Right lobe of liver (tissue), 4 donors: ENCODE results near the gene NOTCH3.

Experiments used
- POLR2A ChIP-seq: fragments of 450-650 bp; IDR thresholded peaks from one replicate; pipeline ENCODE4 v1.6.1; 2017; ENCODE audit warnings: antibody characterized with exemption, mild to moderate bottlenecking
- TF ChIP-seq, protein P1 (sequence below), 4 donors: fragments of 200-600 bp in 3 of 4; fragments of 450-650 bp in 1 of 4; IDR thresholded peaks; one replicate each; pipeline versions ENCODE4 v1.5.1 to v1.8.0; 2016 to 2022; ENCODE audit warnings: antibody characterized with exemption in 4 of 4, mild to moderate bottlenecking in 2 of 4
- donor health status: DM: no; HTN: no; CAD: no.
- donor health status: DM: no; HTN: no; CAD: no.
- donor health status: DM: no; HTN: yes; CAD: no.

- TF ChIP-seq, protein P1, sequence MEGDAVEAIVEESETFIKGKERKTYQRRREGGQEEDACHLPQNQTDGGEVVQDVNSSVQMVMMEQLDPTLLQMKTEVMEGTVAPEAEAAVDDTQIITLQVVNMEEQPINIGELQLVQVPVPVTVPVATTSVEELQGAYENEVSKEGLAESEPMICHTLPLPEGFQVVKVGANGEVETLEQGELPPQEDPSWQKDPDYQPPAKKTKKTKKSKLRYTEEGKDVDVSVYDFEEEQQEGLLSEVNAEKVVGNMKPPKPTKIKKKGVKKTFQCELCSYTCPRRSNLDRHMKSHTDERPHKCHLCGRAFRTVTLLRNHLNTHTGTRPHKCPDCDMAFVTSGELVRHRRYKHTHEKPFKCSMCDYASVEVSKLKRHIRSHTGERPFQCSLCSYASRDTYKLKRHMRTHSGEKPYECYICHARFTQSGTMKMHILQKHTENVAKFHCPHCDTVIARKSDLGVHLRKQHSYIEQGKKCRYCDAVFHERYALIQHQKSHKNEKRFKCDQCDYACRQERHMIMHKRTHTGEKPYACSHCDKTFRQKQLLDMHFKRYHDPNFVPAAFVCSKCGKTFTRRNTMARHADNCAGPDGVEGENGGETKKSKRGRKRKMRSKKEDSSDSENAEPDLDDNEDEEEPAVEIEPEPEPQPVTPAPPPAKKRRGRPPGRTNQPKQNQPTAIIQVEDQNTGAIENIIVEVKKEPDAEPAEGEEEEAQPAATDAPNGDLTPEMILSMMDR (IDR thresholded peaks at IDR 0.05): no peak
- no peak for TF ChIP-seq POLR2A
Measured at GRCh38 chr19:15114153-15114540, 86.6 kb downstream of the NOTCH3 start.
